Raji (cell line): Measurements from ENCODE around the gene MYH11.

Experiments used
- POLR2A ChIP-seq: IDR thresholded peaks from 2 replicates; pipeline ENCODE4 v1.6.1; 2011; ENCODE audit warnings: low read depth, low read length, control low read depth; ENCODE audit not compliant: insufficient read depth

MYH11 gene

DNA sequence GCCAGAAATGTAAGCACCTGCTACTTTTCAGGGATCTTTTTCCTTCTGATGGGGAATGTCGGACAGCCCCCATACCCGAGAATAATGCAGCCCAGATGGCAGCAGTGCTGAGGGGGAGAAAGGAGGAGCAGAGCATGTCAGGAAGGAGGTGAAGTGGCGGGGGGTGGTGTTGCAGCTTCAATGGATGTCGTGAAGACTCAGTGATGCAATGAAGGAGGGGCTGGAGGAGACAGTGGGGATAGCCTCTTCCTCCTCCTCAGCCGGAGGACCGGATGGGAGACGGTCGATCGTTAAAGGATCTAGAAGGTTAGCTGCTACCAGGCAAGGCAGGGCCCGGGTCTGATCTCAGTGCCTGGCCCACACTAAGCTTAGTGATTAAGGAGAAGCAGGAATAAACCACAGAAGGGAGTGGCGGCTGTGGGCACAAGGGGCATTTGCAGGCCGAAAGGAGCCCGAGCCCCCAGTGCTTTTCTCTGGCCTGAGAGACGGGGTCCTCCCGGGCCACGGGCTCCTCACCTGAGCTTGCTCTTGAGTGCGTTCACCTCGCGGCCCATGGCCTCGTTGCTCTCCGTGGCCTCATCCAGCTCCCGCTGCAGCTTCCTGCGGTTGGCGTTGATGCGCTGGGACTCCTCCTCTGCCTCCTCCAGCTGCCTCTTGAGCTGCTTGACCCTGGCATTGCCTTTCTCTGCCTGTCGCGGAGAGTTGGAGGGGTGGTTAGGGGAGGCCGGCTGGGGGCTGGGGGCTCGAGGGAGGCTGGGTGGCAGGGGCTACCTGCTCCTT is 142.2 kb downstream of the MYH11 start:
- no peak for TF ChIP-seq POLR2A

DNA sequence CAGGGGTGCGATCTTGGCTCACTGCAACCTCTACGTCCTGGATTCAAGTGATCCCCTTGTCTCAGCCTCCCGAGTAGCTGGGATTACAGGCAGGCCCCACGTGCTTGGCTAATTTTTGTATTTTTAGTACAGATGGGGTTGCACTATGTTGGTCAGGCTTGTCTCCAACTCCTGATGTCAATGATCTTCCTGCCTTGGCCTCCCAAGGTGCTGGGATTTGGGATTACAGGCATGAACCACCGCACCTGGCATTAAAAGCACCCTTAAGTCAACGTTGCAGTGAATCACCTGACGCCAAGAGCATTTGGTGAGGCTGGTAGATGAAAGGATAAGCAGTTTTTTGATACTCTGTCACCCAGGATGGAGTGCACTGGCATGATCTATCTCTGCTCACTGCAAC is 147.8 kb downstream of the MYH11 start:
- no peak for TF ChIP-seq POLR2A

DNA sequence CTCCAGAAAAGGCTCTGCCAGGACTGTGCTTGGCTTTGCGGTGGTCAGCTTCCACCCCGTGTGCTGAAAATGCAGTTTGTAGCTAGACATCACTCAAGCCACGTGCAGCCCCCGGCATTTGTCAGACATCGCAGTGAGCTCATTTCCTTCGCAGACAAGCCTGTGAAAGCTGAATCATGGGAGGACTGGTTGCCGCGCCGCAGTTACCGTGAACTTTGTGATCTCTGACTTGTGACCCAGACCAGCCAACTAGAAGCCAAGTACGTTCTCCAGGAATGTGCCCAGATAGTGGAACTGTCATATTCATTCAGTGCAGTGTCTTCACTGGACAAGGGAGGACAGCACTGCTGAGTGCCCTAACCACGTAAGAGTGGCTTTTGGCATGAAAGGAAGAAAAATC is 148.7 kb downstream of the MYH11 start:
- no peak for TF ChIP-seq POLR2A

DNA sequence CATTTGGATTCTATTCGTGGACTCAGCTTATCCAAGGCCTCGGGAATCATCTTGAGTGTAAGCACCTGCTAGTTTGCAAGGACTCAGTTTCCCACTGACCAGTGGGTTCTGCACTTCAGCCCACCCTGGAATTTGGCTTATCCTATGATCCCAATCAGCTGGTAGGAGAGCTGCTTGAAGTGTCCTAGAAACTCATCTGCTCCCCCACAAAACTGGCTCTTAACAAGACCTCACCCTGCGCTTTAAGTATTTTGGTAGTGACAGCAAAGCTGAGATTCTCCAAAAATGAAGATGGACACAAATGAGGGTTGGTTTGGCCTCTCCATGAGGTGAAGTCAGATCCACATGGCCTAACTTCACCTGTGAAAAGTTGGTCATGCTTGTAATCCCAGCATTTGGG is 149.5 kb downstream of the MYH11 start:
- TF ChIP-seq POLR2A: no peak

DNA sequence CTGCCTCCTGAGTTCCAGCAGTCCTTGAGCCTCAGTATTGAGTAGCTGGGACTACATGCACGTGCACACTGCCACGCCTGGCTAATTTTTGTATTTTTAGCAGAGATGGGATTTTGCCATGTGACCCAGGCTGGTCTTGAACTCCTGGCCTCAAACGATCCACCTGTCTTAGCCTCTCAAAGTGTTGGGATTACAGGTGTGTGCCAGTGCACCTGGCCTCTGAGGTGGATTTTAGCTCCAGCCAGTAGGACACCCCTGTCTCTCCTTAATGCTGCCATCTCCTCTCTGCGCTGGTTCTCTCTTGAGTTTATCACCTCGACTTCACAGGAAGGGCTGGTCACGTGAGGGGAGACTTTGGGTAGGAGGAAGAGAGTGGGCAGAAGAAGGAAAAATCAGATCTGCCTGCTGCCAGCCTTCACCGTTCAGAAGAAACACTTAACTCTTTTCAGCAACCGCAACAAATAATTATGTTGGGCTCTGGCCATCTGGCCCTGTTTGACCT is 151.7 kb downstream of the MYH11 start:
- no peak for TF ChIP-seq POLR2A

DNA sequence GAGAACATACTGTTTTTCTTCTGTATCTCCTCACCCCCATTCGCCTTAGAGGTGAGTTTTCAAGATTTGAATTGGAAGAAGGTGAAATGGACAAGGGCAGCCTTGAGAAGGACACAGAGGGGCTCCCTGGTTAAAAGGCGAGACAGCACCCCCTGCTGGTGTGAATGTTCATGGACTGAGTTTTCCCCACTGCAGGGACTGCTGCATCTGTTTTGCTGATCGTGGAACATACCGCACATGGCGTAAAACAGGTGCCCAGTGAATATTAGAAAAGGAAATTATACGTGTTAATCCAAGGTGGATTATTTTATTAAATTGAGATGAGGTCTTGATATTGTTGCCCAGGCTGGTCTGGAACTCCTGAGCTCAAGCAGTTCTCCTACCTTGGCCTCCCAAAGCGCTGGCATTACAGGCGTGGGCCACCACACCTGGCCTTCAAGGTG is 152.3 kb downstream of the MYH11 start:
- no peak for TF ChIP-seq POLR2A

DNA sequence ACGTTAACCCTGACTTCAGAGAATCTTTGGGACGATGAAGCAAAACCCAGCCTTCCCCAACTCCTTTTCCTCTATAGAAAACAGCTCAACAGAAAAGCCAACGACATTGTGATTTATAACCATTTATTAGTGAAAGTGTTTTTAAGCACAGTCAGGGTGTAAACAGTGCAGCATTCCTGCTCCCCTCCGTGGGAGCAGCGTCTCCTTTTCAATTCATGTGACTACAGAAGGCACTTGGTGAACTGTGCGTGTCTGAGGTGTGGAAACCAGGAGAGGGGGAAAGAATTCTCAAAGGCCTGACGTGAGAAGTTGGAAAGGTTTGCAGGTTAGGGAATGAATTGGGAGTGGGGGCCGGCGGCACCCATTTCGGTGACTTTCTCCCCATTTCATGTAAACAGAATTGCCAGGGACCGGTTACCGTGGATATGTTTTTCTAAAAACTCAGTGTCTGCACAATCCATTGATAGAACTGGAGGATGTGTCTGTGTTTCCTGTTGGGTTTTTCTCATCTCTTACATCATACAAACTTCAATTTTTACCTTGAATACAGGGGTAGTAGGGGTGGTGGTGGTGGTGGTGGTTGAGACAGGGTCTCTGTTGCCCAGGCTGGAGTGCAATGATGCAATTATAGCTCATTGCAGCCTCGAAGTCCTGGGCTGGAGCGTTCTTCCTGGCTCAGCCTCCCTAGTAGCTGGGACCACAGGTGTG is 153.6 kb downstream of the MYH11 start:
- TF ChIP-seq POLR2A: no peak

DNA sequence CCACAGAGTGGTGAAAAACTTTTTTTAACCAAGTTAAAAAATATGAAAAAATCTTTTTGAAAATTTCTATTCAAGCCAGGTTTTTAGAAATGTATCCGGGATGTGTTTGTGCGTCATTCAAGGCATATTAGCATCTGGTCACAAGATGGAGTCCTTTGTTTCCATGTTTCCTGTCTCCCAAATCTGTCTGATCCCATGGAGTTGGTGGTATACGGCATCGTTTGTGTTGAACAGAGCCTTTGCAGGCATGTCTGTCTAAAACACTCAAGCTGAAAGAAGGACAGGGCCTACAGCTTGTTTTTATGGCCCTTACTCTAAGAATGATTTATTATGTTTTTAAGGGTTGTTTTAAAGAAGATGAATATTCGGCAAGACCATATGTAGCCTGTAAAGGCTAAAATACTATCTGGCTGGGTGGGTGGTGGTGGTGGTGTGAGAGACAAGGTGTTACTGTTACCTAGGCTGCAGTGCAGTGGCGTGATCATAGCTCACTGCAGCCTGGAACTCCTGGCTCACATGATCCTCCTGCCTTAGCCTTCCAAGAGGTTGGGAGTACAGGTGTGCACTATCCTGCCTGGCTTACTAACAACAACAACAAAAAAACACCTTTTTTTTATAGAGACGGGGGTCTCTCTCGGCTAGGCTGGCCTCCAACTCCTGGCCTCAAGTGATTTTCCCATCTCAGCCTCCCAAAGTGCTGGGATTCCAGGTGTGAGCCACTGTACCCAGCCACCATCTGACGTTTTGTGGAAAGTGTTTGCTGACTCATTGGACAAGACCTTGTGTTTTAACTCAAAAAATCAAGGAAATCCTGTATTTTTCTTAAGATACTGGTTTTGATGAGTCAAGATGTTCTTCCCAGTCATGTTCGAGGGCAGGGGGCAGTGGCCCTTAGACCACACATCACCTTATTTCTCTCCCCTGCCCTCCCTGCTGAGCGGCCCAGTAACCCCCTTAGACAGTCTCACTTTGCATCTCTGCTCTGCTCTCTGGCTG is 154.6 kb downstream of the MYH11 start:
- TF ChIP-seq POLR2A: no peak

DNA sequence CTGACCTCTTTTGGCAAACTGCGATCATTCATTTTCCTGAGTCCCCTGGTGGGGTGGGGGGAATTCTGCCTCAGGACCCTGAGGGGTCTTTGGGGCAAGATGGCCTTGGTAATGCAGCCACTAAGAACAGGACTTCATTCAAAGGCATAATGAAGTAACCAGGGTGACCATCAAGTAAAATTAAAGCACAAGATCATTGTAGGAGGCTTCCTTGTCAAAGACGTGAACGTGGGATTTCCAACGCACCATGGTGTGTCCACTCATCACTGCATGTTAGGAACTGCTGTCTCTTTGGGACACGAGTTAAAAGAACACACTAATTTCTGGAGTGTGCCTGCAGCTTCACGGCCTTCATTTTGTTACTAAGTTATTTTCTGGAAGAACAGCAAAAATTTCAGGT is 155.5 kb downstream of the MYH11 start:
- no peak for TF ChIP-seq POLR2A

DNA sequence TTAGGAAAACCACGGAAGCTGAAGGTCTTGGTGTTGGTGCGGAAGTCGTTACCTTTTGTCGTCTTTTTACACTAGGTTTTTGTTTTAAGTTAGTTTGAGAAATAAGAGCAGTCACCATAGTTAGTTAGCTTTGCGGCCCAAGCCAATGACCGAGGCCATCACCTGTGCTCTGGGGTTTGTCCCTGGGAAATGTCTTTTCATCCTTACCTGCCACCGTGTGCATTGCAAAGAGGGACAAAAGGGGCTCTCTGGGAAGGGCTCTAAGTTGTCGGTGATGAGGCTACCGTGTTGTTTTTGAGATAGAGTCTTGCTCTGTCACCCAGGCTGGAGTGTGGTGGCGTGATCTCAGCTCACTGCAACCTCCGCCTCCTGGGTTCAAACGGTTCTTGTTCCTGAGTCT is 157.0 kb downstream of the MYH11 start:
- no peak for TF ChIP-seq POLR2A

DNA sequence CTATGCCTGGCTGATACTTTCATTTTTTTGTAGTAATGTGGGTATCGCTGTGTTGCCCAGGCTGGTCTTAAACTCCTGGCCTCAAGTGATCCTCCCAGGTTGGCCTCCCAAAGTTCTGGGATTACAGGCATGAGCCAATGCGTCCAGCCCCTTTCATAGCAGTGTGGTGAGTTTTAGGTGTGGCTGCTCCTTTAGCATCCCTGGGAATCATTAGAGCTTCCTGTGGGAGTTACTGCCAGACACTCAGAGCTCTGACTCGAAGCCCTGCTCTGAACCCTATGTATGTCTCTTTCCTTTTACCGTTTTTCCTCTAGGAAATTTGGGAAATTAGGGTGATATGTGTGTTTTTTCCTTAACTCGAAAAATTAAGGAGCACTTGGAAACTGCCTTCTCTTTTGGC is 162.3 kb downstream of the MYH11 start:
- TF ChIP-seq POLR2A: no peak

DNA sequence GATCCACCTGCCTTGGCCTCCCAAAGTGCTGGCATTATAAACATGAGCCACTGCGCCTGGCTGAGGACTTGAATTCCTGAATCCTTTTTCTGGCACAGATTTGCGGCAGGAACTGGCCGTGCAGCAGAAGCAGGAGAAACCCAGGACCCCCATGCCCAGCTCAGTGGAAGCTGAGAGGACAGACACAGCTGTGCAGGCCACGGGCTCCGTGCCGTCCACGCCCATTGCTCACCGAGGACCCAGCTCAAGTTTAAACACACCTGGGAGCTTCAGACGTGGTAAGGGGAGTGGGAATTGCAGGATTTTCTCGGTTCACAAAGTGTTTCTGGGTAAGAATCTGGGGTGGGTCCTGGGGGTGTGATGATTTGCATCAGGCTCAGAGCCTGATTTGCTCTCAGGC is 165.8 kb downstream of the MYH11 start:
- TF ChIP-seq POLR2A: no peak

DNA sequence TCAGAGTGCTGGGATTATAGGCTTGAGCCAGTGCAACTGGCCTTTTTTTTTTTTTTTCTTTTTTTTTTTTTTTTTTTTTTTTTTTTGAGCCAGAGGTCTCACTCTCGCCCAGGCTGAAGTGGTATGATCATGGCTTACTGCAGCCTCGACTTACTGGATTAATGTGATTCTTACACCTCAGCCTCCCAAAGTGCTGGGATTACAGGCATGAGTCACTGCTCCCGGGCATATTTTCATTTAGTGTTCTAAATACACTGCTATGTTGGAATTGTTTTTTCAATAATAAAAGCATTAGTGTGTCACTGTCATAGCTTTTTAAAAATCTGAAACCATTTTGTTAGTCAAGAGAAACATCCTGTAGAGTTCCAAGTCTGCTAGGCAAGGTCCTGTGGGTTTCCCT is 166.5 kb downstream of the MYH11 start:
- TF ChIP-seq POLR2A: no peak

DNA sequence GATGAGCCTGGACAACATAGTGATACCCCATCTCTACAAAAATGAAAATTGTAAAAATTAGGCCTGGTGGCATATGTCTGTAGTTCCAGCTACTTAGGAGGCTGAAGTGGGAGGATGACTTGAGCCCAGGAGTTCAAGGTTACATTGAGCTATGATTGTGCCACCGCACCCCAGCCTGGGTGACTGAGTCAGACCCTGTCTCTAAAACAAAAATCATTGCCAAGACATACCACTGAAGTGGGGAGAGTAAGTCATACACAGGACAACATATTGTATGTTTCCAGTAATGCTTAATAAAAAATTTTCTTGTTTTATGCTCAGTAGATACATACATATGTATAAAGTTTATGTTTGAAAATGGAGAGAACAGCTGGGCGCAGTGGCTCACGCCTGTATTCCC is 167.5 kb downstream of the MYH11 start:
- no peak for TF ChIP-seq POLR2A

DNA sequence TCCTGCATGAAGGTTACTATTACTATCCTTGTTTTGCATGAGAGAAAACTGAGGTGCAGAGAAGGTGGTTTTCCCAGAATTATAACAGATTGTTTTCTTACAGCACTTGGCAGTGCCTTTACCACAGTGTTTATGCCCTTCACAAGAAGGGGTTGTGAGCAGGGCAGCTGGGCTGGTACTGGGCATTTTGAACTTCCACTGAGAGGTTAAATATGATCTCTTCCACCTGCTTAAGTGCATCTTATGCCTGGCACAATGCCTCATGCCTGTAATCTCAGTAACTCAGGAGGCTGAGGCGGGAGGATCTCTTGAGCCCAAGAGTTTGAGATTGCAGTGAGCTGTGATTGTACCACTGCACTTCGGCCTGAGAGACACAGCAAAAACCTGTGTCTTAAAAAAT is 170.5 kb downstream of the MYH11 start:
- TF ChIP-seq POLR2A: no peak
